Kidney (tissue), 14 donors: ENCODE results near the gene OR10A4. TPM values are rescaled to one million over a fixed set of nuclear protein-coding genes. Genes with fewer than 3 reads are reported as not detected.

ENCODE experiments used
- DNase-seq, 5 donors: peaks; one replicate each; pipeline ENCODE4 v3.0.0-alpha.2; 2013 to 2020
- FAIRE-seq: peaks from 2 replicates; lab custom pipeline; 2012; peaks lifted over from hg19 to GRCh38; lab: Jason Lieb, UNC
- H3K27ac ChIP-seq, 2 donors: one replicate each; pipeline ENCODE4 v1.7.0; 2013; ENCODE audit warnings: low read depth in 2 of 2, low read length in 2 of 2, inconsistent platforms in 1 of 2
- H3K27me3 ChIP-seq: one replicate; pipeline ENCODE4 v1.7.1; 2013; ENCODE audit warnings: low read length, inconsistent platforms; ENCODE audit not compliant: control insufficient read depth, insufficient read depth
- H3K36me3 ChIP-seq, 3 donors: one replicate each; pipeline versions ENCODE4 v1.7.0 to v1.7.1; 2013; ENCODE audit warnings: low read length in 3 of 3, control low read depth in 1 of 3, inconsistent platforms in 1 of 3; ENCODE audit not compliant: insufficient read depth in 3 of 3, control insufficient read depth in 2 of 3
- H3K4me1 ChIP-seq, 3 donors: one replicate each; pipeline versions ENCODE4 v1.7.0 to v1.7.1; 2013; ENCODE audit warnings: low read length in 3 of 3, inconsistent platforms in 1 of 3, low read depth in 1 of 3; ENCODE audit not compliant: control insufficient read depth in 2 of 3, insufficient read depth in 2 of 3
- H3K4me3 ChIP-seq, 3 donors: one replicate each; pipeline versions ENCODE4 v1.7.0 to v1.8.1; 2013; ENCODE audit warnings: low read length in 3 of 3, control low read depth in 1 of 3, inconsistent platforms in 1 of 3
- H3K9ac ChIP-seq, 3 donors: one replicate each; pipeline versions ENCODE4 v1.7.0 to v1.7.1; 2013; ENCODE audit warnings: low read length in 3 of 3, control low read depth in 1 of 3, inconsistent platforms in 1 of 3
- H3K9me3 ChIP-seq, 3 donors: one replicate each; pipeline versions ENCODE4 v1.7.0 to v1.7.1; 2013; ENCODE audit warnings: low read length in 3 of 3, control low read depth in 1 of 3, inconsistent platforms in 1 of 3; ENCODE audit not compliant: control insufficient read depth in 2 of 3, insufficient read depth in 1 of 3
- intact Hi-C: fragments of 100-400 bp; cut with DNase I; formaldehyde crosslinking; loops from one replicate; pipeline ENCODE4 v1.11.1; 2022
- polyA plus RNA-seq: library from polyadenylated mRNA; stranded (reverse); fragments of 350-450 nt; fragmentation: Illumina TruSeq; extraction: RNeasy Lipid Tissue Mini Kit (QIAGEN cat#74804); gene quantifications from one replicate; pipeline ENCODE4 v1.2.3, GENCODE V29; 2014; ENCODE audit warnings: low read depth, low replicate concordance; ENCODE audit not compliant: insufficient read depth
- total RNA-seq: library from RNA; stranded (reverse); fragmentation: NEBNext Ultra II Directional; extraction: Animal tissue kit (Norgen Biotek cat#: 25700); gene quantifications from one replicate; pipeline ENCODE4 v1.2.1, GENCODE V29; 2021
- TF ChIP-seq, protein P1 (sequence below): IDR thresholded peaks from 3 replicates; pipeline ENCODE4 v1.5.1; 2012; ENCODE audit warnings: mild to moderate bottlenecking, moderate library complexity, borderline replicate concordance; ENCODE audit not compliant: insufficient read depth; ENCODE audit errors: extremely low read depth
- donor health status: control.
- donor health status: control.
- donor health status: control.
- donor health status: control.
- donor health status: control.
- donor health status: DM: yes; HTN: yes; CAD: no.
- donor health status: Normal renal cell carcinoma (clear cell type).

The OR10A4 gene
- total and polyA plus RNA-seq, 2 donors from 2014 or later = not detected

DNA sequence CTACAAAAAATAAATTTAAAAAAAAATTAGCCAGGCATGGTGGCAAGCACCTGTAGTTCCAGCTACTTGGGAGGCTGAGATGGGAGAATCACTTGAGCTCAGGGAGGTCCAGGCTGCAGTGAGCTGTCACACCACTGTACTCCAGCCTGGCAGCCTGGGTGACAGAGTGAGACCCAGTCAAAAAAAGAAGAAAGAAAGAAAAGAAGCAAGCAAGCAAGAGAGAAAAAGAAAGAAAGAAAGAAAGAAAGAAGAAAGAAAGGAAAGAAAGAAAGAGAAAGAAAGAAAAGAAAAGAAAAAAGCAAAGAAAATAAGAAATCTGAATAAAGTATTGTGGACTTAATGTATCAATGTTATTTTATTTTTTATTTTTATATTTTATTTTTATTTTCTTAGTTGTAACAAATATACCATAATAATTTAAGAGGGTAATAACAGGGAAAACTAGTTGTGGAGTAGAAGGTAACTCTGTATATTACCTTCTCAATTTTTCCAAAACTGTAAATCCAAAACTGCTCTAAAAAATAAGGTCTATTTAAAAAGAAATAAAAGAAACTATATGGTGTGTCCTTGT is 48.7 kb downstream of the OR10A4 start:
- TF ChIP-seq, protein P1, sequence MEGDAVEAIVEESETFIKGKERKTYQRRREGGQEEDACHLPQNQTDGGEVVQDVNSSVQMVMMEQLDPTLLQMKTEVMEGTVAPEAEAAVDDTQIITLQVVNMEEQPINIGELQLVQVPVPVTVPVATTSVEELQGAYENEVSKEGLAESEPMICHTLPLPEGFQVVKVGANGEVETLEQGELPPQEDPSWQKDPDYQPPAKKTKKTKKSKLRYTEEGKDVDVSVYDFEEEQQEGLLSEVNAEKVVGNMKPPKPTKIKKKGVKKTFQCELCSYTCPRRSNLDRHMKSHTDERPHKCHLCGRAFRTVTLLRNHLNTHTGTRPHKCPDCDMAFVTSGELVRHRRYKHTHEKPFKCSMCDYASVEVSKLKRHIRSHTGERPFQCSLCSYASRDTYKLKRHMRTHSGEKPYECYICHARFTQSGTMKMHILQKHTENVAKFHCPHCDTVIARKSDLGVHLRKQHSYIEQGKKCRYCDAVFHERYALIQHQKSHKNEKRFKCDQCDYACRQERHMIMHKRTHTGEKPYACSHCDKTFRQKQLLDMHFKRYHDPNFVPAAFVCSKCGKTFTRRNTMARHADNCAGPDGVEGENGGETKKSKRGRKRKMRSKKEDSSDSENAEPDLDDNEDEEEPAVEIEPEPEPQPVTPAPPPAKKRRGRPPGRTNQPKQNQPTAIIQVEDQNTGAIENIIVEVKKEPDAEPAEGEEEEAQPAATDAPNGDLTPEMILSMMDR = no peak
- peak; percentile 78 for FAIRE-seq
- Histone ChIP-seq H3K27ac (no peak overlapping the region), H3K9me3 (no peaks in the 10 kb centered on the region), H3K4me3 (no peak overlapping the region), H3K4me1 (peaks cover 0 to 7% (median 4%) of the 10 kb centered on the region in 3 donors), H3K9ac (no peak overlapping the region), H3K27me3 (no peaks in the 10 kb centered on the region), H3K36me3 (no peaks in the 10 kb centered on the region)
- intact Hi-C loops = no loop called here
- no peak for DNase-seq

DNA sequence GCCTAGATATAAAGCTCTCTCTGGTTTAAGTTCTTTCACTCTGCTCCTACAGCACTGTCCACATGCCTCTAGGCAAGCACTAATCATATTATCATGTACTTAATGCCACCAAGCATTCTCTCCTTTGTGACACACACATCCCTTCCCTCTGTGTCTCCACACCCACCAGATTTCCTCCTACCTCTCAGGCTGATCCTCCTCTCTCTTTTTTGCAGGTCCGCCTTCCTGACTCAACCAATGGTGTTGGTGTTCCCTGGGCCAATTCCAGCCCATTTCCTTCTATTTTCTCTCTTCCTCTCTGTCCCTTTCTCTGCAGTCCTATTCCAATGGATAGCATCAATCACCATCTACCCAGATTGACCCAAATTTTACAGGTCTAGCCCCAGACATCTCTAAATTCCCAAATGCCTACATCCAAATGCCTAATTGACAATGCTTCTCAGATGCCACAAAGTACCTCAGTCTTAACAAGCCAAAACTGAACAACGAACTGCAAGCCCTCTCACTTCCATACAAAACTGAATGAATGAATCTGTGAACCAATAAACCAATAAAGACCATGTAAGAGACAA is 49.3 kb downstream of the OR10A4 start:
- FAIRE-seq (no peak), DNase-seq (no peak)
- TF ChIP-seq, protein P1 = no peak
- H3K4me3 ChIP-seq = peak overlapping the region in 2 of 3 donors; percentile 89
- no peaks in the 10 kb centered on the region for H3K27me3 ChIP-seq
- no peaks in the 10 kb centered on the region for H3K9me3 ChIP-seq
- no peak overlapping the region for H3K27ac ChIP-seq
- peak overlapping the region in 1 of 3 donors; percentile 53 for H3K9ac ChIP-seq
- peaks cover 0 to 7% (median 4%) of the 10 kb centered on the region in 3 donors for H3K4me1 ChIP-seq
- no peaks in the 10 kb centered on the region for H3K36me3 ChIP-seq
- intact Hi-C loops = no loop called here

DNA sequence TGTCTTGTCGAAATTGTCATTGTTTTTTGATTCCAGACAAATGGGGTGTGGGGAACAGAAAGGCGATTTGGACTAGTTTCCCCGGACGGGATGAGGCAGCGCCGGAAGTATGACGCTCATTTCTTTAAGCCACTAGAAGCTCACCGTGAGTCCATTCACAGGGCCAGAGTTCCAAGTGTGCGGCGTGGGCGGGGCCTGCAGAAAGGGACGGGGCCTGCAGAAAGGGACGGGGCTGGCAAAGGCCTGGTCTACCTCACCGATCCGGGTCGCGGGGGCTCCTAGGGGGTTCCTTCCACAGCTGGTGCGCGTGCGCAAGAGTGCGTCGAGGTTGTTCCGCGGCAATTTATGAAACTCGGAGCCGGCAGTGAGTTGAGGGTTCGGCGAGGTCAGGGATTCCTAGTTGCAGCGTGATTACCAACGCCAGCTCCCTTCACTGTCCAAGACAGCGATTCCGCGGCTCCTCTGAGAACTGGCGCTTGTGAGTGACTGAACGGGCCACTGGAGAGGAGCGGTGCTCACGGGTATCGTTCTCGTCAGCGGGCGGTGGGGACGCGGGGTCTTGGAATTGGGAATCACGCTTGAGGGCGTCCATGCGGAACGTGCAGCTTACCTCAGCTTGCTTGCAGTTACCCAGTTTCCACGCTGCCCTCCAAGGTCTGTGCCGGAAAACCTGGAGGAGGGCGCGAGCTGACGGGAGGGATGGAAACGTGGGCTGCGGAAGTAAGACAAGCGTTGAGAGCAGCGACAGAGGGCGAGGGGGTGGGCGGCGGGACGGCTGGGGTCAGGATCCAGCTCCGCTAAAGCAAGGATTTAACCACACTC is 50.0 kb downstream of the OR10A4 start, which contains the start of gene ZNF215:
TSS of gene ZNF215 (plus strand) at position 219 of the 822 bp plus-strand sequence. CDS start 5,847 bp downstream, outside the sequence.
- intact Hi-C loops = no loop called here
- peak within 1 kb of the TSS; percentile 74 to 89 (median 89) for H3K4me3 ChIP-seq
- H3K9me3 ChIP-seq = no peaks in the 10 kb centered on the region
- DNase-seq = peak; percentile 70 to 87 (median 78)
- H3K4me1 ChIP-seq = peaks cover 0 to 7% (median 4%) of the 10 kb centered on the region in 3 donors
- H3K9ac ChIP-seq = peak within 1 kb of the TSS; percentile 48 to 74 (median 53)
- peak within 1 kb of the TSS; percentile 10 to 23 for H3K27ac ChIP-seq
- H3K36me3 ChIP-seq = no peaks in the 10 kb centered on the region
- TF ChIP-seq, protein P1 = no peak
- no peak for FAIRE-seq
- no peaks in the 10 kb centered on the region for H3K27me3 ChIP-seq
